Karpas-422 (cell line): ENCODE data around the gene PLCB1. TPM values are rescaled to one million over a fixed set of nuclear protein-coding genes. Genes with fewer than 3 reads are reported as not detected.

Source experiments
- DNase-seq: peaks from one replicate; pipeline ENCODE4 v3.0.0-alpha.2; 2015
- H2AFZ ChIP-seq: fragments of 200-600 bp; sonication (generic); 2 replicates; pipeline ENCODE4 v1.6.1; 2014; ENCODE audit warnings: antibody characterized with exemption, low read length, mixed read lengths
- H3K27ac ChIP-seq: fragments of 200-600 bp; sonication (generic); 2 replicates; pipeline ENCODE4 v1.5.1; 2014; ENCODE audit warnings: mild to moderate bottlenecking, low read length, moderate library complexity
- H3K27me3 ChIP-seq: fragments of 200-600 bp; sonication (generic); 2 replicates; pipeline ENCODE4 v1.6.1; 2014; ENCODE audit warnings: low read length, mixed read lengths
- H3K36me3 ChIP-seq: fragments of 200-600 bp; sonication (generic); 2 replicates; pipeline ENCODE4 v1.6.1; 2014; ENCODE audit warnings: low read length, mixed read lengths; ENCODE audit not compliant: insufficient read depth
- H3K4me1 ChIP-seq: fragments of 200-600 bp; sonication (generic); 2 replicates; pipeline ENCODE4 v1.6.1; 2014; ENCODE audit warnings: mild to moderate bottlenecking, low read length, mixed read lengths
- H3K4me2 ChIP-seq: fragments of 200-600 bp; sonication (generic); 2 replicates; pipeline ENCODE4 v1.6.1; 2014; ENCODE audit warnings: low read length, low read depth, mild to moderate bottlenecking; ENCODE audit not compliant: poor library complexity, severe bottlenecking
- H3K4me3 ChIP-seq: fragments of 200-600 bp; sonication (generic); 2 replicates; pipeline ENCODE4 v1.5.1; 2014; ENCODE audit warnings: mild to moderate bottlenecking, antibody characterized with exemption, low read length, mixed read lengths
- H3K79me2 ChIP-seq: fragments of 200-600 bp; sonication (generic); 2 replicates; pipeline ENCODE4 v1.6.1; 2014; ENCODE audit warnings: mild to moderate bottlenecking, low read length, mixed read lengths
- H3K9ac ChIP-seq: fragments of 200-600 bp; sonication (generic); 2 replicates; pipeline ENCODE4 v1.6.0; 2014; ENCODE audit warnings: low read length
- H3K9me2 ChIP-seq: fragments of 200-600 bp; sonication (generic), shearing (Covaris generic); replicated peaks from 2 replicates; pipeline ENCODE4 v1.6.0; 2014; ENCODE audit warnings: mild to moderate bottlenecking, low read length, moderate library complexity; ENCODE audit not compliant: insufficient read depth
- H3K9me3 ChIP-seq: fragments of 300-700, 200-600 bp; sonication (generic); 2 replicates; pipeline ENCODE4 v1.6.1; 2014; ENCODE audit warnings: low read length, mixed read lengths
- H4K20me1 ChIP-seq: fragments of 200-600 bp; sonication (generic); 2 replicates; pipeline ENCODE4 v1.6.1; 2014; ENCODE audit warnings: mild to moderate bottlenecking, antibody characterized with exemption, low read length, low read depth; ENCODE audit not compliant: insufficient read depth
- total RNA-seq: library from RNA; depleted of rRNA; stranded (reverse); fragments of >200 nt; shearing (Covaris generic); gene quantifications from 2 replicates; pipeline ENCODE4 v1.2.3, GENCODE V29; 2014; ENCODE audit warnings: low replicate concordance

PLCB1 gene
- total RNA-seq, 1 experiment from 2014 or later: 0.82 TPM

- H3K36me3 ChIP-seq: no peaks in the 10 kb centered on the region
- H3K4me3 ChIP-seq: no peak overlapping the region
- H3K9ac ChIP-seq: no peak overlapping the region
- no peak for DNase-seq
- no peaks in the 10 kb centered on the region for H3K9me2 ChIP-seq
- H3K27me3 ChIP-seq: no peaks in the 10 kb centered on the region
- no peak overlapping the region for H3K27ac ChIP-seq
- H2AFZ ChIP-seq: no peak overlapping the region
- H3K79me2 ChIP-seq: no peaks in the 10 kb centered on the region
- no peak overlapping the region for H3K4me2 ChIP-seq
- H3K9me3 ChIP-seq: no peaks in the 10 kb centered on the region
- H4K20me1 ChIP-seq: no peaks in the 10 kb centered on the region
- H3K4me1 ChIP-seq: no peaks in the 10 kb centered on the region
Observed at GRCh38 chr20:8470156-8470555, 338.1 kb downstream of the PLCB1 start.

- H2AFZ ChIP-seq: no peak overlapping the region
- no peaks in the 10 kb centered on the region for H4K20me1 ChIP-seq
- no peak overlapping the region for H3K9ac ChIP-seq
- H3K4me2 ChIP-seq: no peak overlapping the region
- H3K4me3 ChIP-seq: no peak overlapping the region
- H3K79me2 ChIP-seq: no peaks in the 10 kb centered on the region
- H3K36me3 ChIP-seq: no peaks in the 10 kb centered on the region
- DNase-seq: no peak
- H3K27me3 ChIP-seq: no peaks in the 10 kb centered on the region
- H3K9me3 ChIP-seq: no peaks in the 10 kb centered on the region
- no peak overlapping the region for H3K27ac ChIP-seq
- no peaks in the 10 kb centered on the region for H3K4me1 ChIP-seq
- H3K9me2 ChIP-seq: no peaks in the 10 kb centered on the region
Observed at GRCh38 chr20:8471465-8471864, 339.4 kb downstream of the PLCB1 start.

GRCh38 chr20:8473459-8473858 lies 341.4 kb downstream of the PLCB1 start:
- Histone ChIP-seq H3K27me3 (no peaks in the 10 kb centered on the region), H4K20me1 (no peaks in the 10 kb centered on the region), H3K9me3 (no peaks in the 10 kb centered on the region), H3K79me2 (no peaks in the 10 kb centered on the region), H3K4me3 (no peak overlapping the region), H3K4me1 (no peaks in the 10 kb centered on the region), H3K9me2 (no peaks in the 10 kb centered on the region), H3K36me3 (no peaks in the 10 kb centered on the region), H3K4me2 (no peak overlapping the region), H3K27ac (no peak overlapping the region), H3K9ac (no peak overlapping the region), H2AFZ (no peak overlapping the region)
- no peak for DNase-seq

GRCh38 chr20:8474027-8474668 lies 342.1 kb downstream of the PLCB1 start:
- Histone ChIP-seq H3K27me3 (no peaks in the 10 kb centered on the region), H3K9me2 (no peaks in the 10 kb centered on the region), H3K4me3 (no peak overlapping the region), H2AFZ (no peak overlapping the region), H3K4me2 (no peak overlapping the region), H4K20me1 (no peaks in the 10 kb centered on the region), H3K79me2 (no peaks in the 10 kb centered on the region), H3K9ac (no peak overlapping the region), H3K9me3 (no peaks in the 10 kb centered on the region), H3K27ac (no peak overlapping the region), H3K36me3 (no peaks in the 10 kb centered on the region), H3K4me1 (no peaks in the 10 kb centered on the region)
- DNase-seq: no peak

GRCh38 chr20:8476021-8476420 lies 344.0 kb downstream of the PLCB1 start:
- Histone ChIP-seq H4K20me1 (no peaks in the 10 kb centered on the region), H3K4me1 (no peaks in the 10 kb centered on the region), H3K9me3 (no peaks in the 10 kb centered on the region), H3K27ac (no peak overlapping the region), H3K4me2 (no peak overlapping the region), H3K9ac (no peak overlapping the region), H3K4me3 (no peak overlapping the region), H3K36me3 (no peaks in the 10 kb centered on the region), H2AFZ (no peak overlapping the region), H3K27me3 (no peaks in the 10 kb centered on the region), H3K9me2 (no peaks in the 10 kb centered on the region), H3K79me2 (no peaks in the 10 kb centered on the region)
- no peak for DNase-seq

GRCh38 chr20:8480597-8480996 lies 348.5 kb downstream of the PLCB1 start:
- Histone ChIP-seq H4K20me1 (no peaks in the 10 kb centered on the region), H3K9ac (no peak overlapping the region), H2AFZ (no peak overlapping the region)

GRCh38 chr20:8487696-8488095 lies 355.6 kb downstream of the PLCB1 start:
- H3K9ac ChIP-seq: no peak overlapping the region
- no peaks in the 10 kb centered on the region for H3K9me3 ChIP-seq
- no peaks in the 10 kb centered on the region for H3K4me1 ChIP-seq
- H2AFZ ChIP-seq: no peak overlapping the region
- H3K4me2 ChIP-seq: no peak overlapping the region
- H3K27me3 ChIP-seq: no peaks in the 10 kb centered on the region
- H3K36me3 ChIP-seq: no peaks in the 10 kb centered on the region
- H3K9me2 ChIP-seq: no peaks in the 10 kb centered on the region
- H3K79me2 ChIP-seq: no peaks in the 10 kb centered on the region
- DNase-seq: no peak
- no peak overlapping the region for H3K27ac ChIP-seq
- H4K20me1 ChIP-seq: no peaks in the 10 kb centered on the region
- H3K4me3 ChIP-seq: no peak overlapping the region

More at GRCh38 chr20:8480597-8480996, 348.5 kb downstream of the PLCB1 start:
- Histone ChIP-seq H3K27me3 (no peaks in the 10 kb centered on the region), H3K4me1 (no peaks in the 10 kb centered on the region), H3K9me2 (no peaks in the 10 kb centered on the region), H3K9me3 (no peaks in the 10 kb centered on the region), H3K27ac (no peak overlapping the region), H3K36me3 (no peaks in the 10 kb centered on the region), H3K4me3 (no peak overlapping the region), H3K79me2 (no peaks in the 10 kb centered on the region), H3K4me2 (no peak overlapping the region)
- no peak for DNase-seq

GRCh38 chr20:8489094-8489883 lies 357.2 kb downstream of the PLCB1 start:
- H3K79me2 ChIP-seq: no peaks in the 10 kb centered on the region
- H4K20me1 ChIP-seq: no peaks in the 10 kb centered on the region
- no peaks in the 10 kb centered on the region for H3K9me3 ChIP-seq
- no peak for DNase-seq
- no peak overlapping the region for H3K27ac ChIP-seq
- no peaks in the 10 kb centered on the region for H3K9me2 ChIP-seq
- no peak overlapping the region for H3K4me2 ChIP-seq
- H3K27me3 ChIP-seq: no peaks in the 10 kb centered on the region
- H3K4me1 ChIP-seq: no peaks in the 10 kb centered on the region
- no peak overlapping the region for H3K4me3 ChIP-seq
- no peak overlapping the region for H3K9ac ChIP-seq
- H3K36me3 ChIP-seq: no peaks in the 10 kb centered on the region
- no peak overlapping the region for H2AFZ ChIP-seq
